LHCN-M2 (cell line): ENCODE results near the gene PPP1R7. TPM values are rescaled to one million over a fixed set of nuclear protein-coding genes. Genes with fewer than 3 reads are reported as not detected.

Source experiments
- DNase-seq: peaks from one replicate; pipeline ENCODE4 v3.0.0-alpha.2; 2012; ENCODE audit warnings: low read depth
- total RNA-seq: library from RNA; depleted of rRNA; stranded (reverse); fragments of >200 nt; gene quantifications from 2 replicates; pipeline ENCODE4 v1.2.3, GENCODE V29; 2014

The PPP1R7 gene
- total RNA-seq, 1 experiment from 2014 or later: 110 TPM

DNA sequence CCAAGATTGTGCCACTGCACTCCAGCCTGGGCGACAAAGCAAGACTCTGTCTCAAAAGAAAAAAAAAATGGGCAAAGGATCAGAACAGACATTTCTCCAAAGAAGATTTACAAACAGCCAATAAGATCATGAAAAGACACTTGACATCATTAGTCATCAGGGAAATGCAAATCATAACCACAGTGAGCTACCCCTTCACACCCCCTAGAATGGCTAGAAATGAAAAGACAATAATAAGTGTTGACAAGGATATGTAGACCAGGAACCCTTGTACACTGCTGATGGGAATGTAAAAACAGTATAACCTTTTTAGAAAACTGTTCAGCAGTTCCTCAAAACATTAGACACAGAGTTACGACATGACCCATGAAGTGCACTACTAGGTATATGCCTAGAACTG lies 29.8 kb upstream of the PPP1R7 start:
- peak; percentile 14 for DNase-seq

DNA sequence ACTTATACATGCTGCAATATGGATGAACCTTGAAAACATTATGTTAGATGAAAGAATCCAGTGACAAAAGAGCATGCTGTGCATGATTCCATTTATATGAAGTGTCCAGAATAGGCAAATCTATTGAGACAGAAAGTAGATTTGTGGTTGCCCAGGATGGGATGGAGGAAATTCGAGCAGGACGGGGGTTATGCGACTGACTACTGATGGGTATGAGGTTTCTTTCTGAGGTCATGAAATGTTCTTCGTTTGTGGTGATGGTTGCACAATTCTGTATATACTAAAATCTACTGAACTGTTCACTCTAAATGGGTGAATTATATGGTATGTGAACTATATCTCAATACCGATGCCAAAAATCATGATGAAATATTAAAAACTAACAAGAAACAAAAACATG lies 29.3 kb upstream of the PPP1R7 start:
- DNase-seq: no peak

- DNase-seq: no peak
These were observed 27.8 kb upstream of the PPP1R7 start for GRCh38 chr2:241122376-241123002.

- DNase-seq: no peak
These were observed 26.3 kb upstream of the PPP1R7 start for GRCh38 chr2:241123816-241124536.

GRCh38 chr2:241125626-241126025 lies 24.6 kb upstream of the PPP1R7 start:
- DNase-seq: no peak

DNA sequence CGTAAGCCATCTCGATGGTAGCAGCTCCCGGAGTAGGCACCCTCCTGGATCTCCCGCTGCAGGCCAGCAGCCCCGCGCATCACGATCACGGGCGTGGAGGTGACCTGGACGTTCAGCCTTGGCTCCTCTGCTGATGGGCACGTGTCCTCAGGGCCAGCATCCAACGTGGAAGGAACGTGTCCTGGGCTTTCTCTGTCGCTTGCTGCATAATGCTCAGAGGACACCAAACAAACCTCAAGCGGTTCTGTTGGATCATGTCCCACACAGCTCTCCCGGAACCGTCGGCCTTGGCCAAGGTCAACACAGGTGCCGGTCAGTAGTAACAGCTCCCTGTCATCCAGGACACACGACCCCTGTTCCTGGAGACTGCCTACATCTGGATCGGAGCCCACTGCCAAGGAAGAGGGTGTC lies 24.1 kb upstream of the PPP1R7 start:
- no peak for DNase-seq

GRCh38 chr2:241126771-241127202 lies 23.5 kb upstream of the PPP1R7 start:
- no peak for DNase-seq

GRCh38 chr2:241128266-241128665 lies 22.0 kb upstream of the PPP1R7 start:
- DNase-seq: no peak

DNA sequence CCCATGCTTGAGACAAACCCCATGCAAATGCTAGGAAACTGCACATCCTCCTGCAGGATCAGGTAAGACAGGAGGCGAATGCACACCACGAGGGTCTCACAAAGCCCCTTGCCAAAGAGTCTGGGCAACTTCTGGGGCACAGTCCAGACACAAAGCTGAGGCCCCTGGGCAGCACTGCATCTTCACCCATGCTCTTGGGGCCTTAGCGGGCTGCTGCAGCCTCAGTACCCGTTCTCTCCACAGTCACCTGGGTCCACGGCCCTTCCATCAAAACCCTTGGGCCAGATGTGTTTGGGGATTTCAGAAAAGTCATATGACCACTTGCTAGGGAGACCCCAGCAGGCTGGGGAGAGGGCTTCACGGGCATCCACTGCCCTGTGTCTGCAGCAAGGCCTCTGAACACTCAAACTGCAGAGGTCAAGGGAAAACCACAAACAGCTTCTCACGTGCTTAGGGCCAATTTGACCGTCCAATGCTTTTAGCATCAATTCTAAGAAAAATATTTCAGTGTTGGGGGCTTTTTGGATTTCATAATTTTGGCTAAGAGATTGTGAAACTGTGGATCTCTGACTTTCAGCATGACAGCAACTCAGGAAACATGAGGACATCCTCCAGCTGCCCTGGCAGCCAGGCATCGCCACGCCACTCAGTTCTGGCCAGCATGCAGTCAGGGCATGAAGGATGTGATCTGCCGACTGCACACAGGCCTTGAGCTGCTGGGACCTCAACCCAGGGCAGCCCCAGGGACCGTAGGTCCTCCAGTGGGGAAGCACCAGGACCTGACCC lies 21.0 kb upstream of the PPP1R7 start:
- DNase-seq: no peak

DNA sequence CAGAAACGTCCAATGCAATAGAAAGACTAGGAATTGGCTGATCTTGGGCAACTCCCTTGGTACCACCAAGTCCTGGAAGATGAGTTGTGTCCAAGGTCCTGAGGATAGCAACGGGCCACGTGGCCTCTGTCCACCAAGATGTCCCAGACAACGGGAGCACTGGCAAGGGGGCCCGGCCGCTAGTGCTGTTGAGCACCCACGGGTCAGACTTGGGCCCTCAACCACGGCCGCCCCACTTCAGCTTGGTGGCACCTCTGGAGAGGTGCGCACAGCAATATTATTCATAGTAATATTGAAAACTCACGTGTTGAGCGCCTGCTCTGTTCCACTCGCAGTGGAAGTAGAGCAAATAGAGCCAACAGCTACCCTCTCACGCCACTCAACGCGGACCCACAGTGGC lies 20.0 kb upstream of the PPP1R7 start:
- DNase-seq: no peak

- no peak for DNase-seq
These were observed 18.7 kb upstream of the PPP1R7 start for GRCh38 chr2:241131531-241131930.

GRCh38 chr2:241132538-241133435 lies 17.5 kb upstream of the PPP1R7 start:
- no peak for DNase-seq

DNA sequence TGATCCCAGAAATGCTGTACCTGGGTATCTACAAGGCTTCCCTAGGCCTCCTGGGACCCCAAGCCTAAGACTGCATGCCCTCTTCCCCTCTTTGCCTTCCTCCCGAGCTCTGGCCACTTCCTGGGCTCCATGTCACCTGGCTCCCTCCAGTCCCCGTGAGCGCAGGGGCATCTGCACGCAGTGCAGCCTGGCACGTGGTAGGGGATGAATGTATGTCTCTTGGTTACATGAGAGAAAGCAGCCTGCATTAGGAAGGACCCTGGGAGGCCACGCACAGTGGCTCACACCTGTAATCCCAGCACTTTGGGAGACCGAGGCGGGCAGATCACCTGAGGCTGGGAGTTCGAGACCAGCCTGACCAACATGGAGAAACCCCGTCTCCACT lies 16.8 kb upstream of the PPP1R7 start:
- DNase-seq: no peak

DNA sequence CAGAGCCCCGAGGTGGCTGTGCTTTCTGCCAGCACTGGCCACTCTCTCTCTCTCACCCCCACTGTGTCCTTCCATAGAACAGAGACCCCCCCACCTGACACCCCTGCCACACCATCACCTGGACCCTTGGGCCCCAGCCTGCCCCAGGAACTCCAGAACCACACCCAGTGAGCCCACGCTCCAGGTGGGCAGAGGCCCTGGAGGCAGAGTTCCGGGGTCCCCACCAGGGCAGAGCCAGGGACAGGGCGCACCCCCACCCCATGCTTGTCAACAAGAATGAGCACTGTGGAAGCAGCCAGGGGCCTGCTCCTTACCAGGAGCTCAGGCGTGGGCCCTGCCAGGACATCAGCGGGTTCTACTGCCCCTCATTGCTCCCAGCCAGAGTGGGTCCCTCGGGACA lies 15.6 kb upstream of the PPP1R7 start:
- no peak for DNase-seq

DNA sequence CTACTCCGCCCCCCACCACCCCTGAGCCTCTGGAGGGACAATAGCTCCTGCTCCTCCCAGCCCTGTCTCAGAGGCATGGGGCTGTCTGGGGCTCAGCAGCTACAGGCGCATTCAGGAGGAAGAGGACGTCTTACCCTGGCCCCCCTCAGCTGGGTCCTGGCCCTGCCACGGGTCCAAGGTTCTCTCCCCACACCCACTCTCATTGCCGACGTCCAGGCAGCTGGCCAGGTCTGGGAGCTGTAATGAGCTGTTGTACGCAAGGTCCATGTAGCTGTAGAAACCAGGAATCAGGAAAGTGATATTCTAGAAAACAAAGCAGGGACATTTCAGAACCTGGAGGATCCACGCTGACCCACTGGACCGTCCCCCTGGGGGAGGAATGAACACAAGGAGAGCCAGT lies 14.5 kb upstream of the PPP1R7 start:
- no peak for DNase-seq

GRCh38 chr2:241136191-241136590 lies 14.1 kb upstream of the PPP1R7 start:
- DNase-seq: no peak

DNA sequence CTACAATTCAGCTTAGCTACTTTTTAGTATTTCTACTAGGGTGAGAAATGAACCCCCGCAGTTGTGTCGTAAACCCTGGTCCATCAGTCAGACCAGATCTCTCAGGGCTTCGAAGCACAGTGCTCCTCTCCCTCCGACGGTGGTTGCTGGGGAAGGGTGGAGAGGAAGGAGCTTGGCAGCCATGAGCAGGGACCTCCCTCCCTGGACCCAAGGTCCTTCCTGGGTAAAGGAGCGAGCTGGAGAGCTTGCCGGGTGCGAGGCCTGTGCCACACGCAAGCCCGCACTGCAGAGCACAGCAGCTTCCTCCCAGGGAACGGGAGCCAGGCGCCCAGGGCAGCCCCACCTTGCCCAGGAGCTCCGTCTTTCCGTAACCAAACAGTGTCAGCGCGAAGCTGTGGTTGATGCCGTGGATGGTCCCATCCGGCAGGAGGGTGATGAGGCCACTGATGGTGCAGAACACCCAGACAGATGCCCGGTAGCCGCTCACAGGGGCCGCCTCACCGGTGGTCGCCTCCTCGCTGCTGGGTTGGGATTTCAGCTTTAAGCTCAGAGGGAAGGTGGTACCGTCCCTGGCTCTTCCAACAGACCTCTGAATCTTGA lies 13.5 kb upstream of the PPP1R7 start:
- DNase-seq: no peak

GRCh38 chr2:241137276-241138190 lies 12.7 kb upstream of the PPP1R7 start:
- no peak for DNase-seq

- no peak for DNase-seq
These were observed 11.8 kb upstream of the PPP1R7 start for GRCh38 chr2:241138471-241138870.
